Hepatic stellate cell (primary cell): Measurements from ENCODE around the gene C12orf60.

ENCODE experiments used
- DNase-seq: peaks from one replicate; pipeline ENCODE4 v3.0.0; 2011; ENCODE audit warnings: low spot score

C12orf60 gene

GRCh38 chr12:14834509-14834908 is 31.0 kb downstream of the C12orf60 start:
- DNase-seq: no peak

- DNase-seq: peak; percentile 35
These were observed 33.1 kb downstream of the C12orf60 start for GRCh38 chr12:14836336-14837210.

- no peak for DNase-seq
These were observed 35.8 kb downstream of the C12orf60 start for GRCh38 chr12:14839262-14839661.

- DNase-seq: no peak
These were observed 37.1 kb downstream of the C12orf60 start for GRCh38 chr12:14840616-14841015.

GRCh38 chr12:14841761-14842160 is 38.3 kb downstream of the C12orf60 start:
- DNase-seq: peak; percentile 55

GRCh38 chr12:14842315-14842714 is 38.8 kb downstream of the C12orf60 start:
- no peak for DNase-seq

- DNase-seq: no peak
These were observed 40.0 kb downstream of the C12orf60 start, which contains the start of gene ART4 for GRCh38 chr12:14843425-14843887. ART4 (minus strand) TSS chr12:14843526; CDS start chr12:14843113, 413 bp downstream.

GRCh38 chr12:14844401-14844800 is 40.9 kb downstream of the C12orf60 start:
- no peak for DNase-seq

GRCh38 chr12:14845350-14845750 is 41.9 kb downstream of the C12orf60 start:
- peak; percentile 44 for DNase-seq

- no peak for DNase-seq
These were observed 42.6 kb downstream of the C12orf60 start for GRCh38 chr12:14846042-14846587.

- DNase-seq: no peak
These were observed 43.6 kb downstream of the C12orf60 start for GRCh38 chr12:14846876-14847580.

GRCh38 chr12:14849661-14850060 is 46.2 kb downstream of the C12orf60 start:
- no peak for DNase-seq

- no peak for DNase-seq
These were observed 47.6 kb downstream of the C12orf60 start for GRCh38 chr12:14850929-14851663.

GRCh38 chr12:14852880-14853279 is 49.4 kb downstream of the C12orf60 start:
- no peak for DNase-seq

- DNase-seq: no peak
These were observed 50.5 kb downstream of the C12orf60 start for GRCh38 chr12:14853961-14854360.

GRCh38 chr12:14854586-14855183 is 51.2 kb downstream of the C12orf60 start:
- DNase-seq: no peak

- DNase-seq: no peak
These were observed 55.0 kb downstream of the C12orf60 start for GRCh38 chr12:14858513-14858912.

GRCh38 chr12:14860490-14860889 is 57.0 kb downstream of the C12orf60 start:
- DNase-seq: no peak

GRCh38 chr12:14868916-14869506 is 65.5 kb downstream of the C12orf60 start:
- DNase-seq: no peak

- DNase-seq: no peak
These were observed 67.8 kb downstream of the C12orf60 start for GRCh38 chr12:14871247-14871646.

- no peak for DNase-seq
These were observed 68.4 kb downstream of the C12orf60 start for GRCh38 chr12:14871886-14872285.
